ENCODE measurements around the gene ELMO3. TPM values are rescaled to one million over a fixed set of nuclear protein-coding genes. Genes with fewer than 3 reads are reported as not detected.

Gene ELMO3
- total and polyA plus RNA-seq, 2 of the 4 experiments (the other 2 are of a cell fraction), result 0.36 to 1.6 TPM

DNA sequence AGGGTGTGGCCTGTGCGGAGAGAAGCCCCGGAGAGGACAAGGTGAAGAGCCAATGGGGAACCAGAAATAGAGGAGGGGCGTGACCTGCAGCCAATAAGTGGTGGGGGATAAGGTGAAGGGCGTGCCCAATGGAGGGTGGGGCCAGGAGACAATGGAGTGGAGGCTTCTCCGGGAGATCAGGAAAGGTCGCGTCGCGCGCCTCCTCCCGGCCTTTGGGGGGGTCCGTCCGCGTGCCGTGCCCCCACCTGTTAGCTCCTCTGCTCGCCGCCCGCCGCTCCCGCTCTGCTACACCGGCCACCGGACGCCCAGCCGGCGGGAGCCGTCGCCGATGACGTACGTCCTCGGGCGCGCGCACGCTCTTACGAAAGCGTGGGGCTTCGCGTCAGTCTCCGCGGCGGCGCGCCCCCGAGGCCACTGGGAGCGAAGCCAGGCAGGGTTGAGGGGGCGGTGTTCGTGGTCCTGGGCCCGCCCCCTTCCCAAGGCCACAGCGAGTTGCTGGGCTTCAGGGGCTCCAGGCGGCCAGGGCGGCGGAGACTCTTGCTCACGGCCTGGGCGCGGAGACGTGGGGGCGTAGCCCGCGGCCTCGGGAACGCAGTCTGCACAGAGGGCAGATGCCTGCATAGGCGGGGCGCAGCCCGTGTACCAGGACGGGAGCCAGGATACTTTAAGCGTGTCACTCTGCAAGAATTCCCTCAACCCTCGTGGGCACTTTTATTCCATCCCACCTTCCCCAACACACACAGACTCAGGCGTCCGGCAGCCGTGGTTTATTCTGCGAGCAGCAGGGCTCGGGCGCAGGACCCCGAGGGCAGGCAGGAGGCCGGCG, 15.1 kb upstream of the ELMO3 start, which contains the start of gene MATCAP1:
Gene MATCAP1 (minus strand): TSS at position 337 of the 826 bp plus-strand sequence. CDS start 3,353 bp downstream, outside the sequence.
- intact Hi-C loops (cut with micrococcal nuclease) (loop anchor here (10.0 kb wide), 1 partner anchor 169 kb away; no protein-coding TSS in a partner anchor), in situ Hi-C loops (cut with MboI; ENCODE audit: low sequenced_read_pairs) (no loop called here), dilution Hi-C loops (cut with HindIII; ENCODE audit: low sequenced_read_pairs, unreplicated experiment) (no loop called here)
- Histone ChIP-seq H3K4me3 (ENCODE audit: insufficient read depth, low read depth, low read length) (peak within 1 kb of the TSS; percentile 62), H2AFZ (replicated peaks; ENCODE audit: low read length, poor library complexity) (peak within 1 kb of the TSS; percentile 97), H3K4ac (ENCODE audit: low read depth, low read length) (peak within 1 kb of the TSS; percentile 89), H3K4me2 (ENCODE audit: low read depth, low read length) (peak within 1 kb of the TSS; percentile 65), H3K36me3 (ENCODE audit: control insufficient read depth, insufficient read depth, low read length) (no peaks in the 10 kb centered on the region; the same call in 1 of the 2 replicates), H4K20me1 (ENCODE audit: insufficient read depth, low read length) (peaks cover 20% of the 10 kb centered on the region), H2AK9ac (replicated peaks; ENCODE audit: low read depth, low read length, poor library complexity) (peak within 1 kb of the TSS; percentile 68), H2BK120ac (ENCODE audit: low read depth, low read length) (peak within 1 kb of the TSS; percentile 92), H3K9me1 (ENCODE audit: insufficient read depth, low read length) (peaks cover 13% of the 10 kb centered on the region), H3K27me3 (ENCODE audit: control insufficient read depth, insufficient read depth, low read length) (no peaks in the 10 kb centered on the region), H3K14ac (replicated peaks; ENCODE audit: low read depth, low read length) (peak within 1 kb of the TSS; percentile 88), H3K9me3 (ENCODE audit: control insufficient read depth, insufficient read depth, low read length) (no peaks in the 10 kb centered on the region), H4K91ac (ENCODE audit: insufficient read depth, low read depth, low read length) (peak within 1 kb of the TSS; percentile 92; the same call in 1 of the 2 replicates), H4K5ac (ENCODE audit: low read depth, low read length) (peak within 1 kb of the TSS; percentile 19; the same call in 1 of the 2 replicates), H4K8ac (ENCODE audit: low read depth in 2 of 2, low read length in 2 of 2) (peak within 1 kb of the TSS; percentile 36 to 93), H2BK15ac (ENCODE audit: low read depth, low read length) (peak within 1 kb of the TSS; percentile 71; the same call in 1 of the 3 replicates), H3K56ac (ENCODE audit: extremely low read depth, insufficient read depth, low read length) (peak within 1 kb of the TSS; percentile 77), H3K23ac (ENCODE audit: low read depth, low read length) (peak within 1 kb of the TSS; percentile 66; the same call in 1 of the 2 replicates), H3K27ac (ENCODE audit: insufficient read depth, low read length) (peak within 1 kb of the TSS; percentile 87), H2BK5ac (ENCODE audit: low read depth, low read length, poor library complexity, severe bottlenecking) (peak within 1 kb of the TSS; percentile 88), H2BK20ac (ENCODE audit: low read depth, low read length) (0 out of 2 replicates have a peak within 1 kb of the TSS, but pooled peaks have one; percentile 21), H2AK5ac (ENCODE audit: low read depth, low read length) (peak within 1 kb of the TSS; percentile 37; the same call in 1 of the 2 replicates), H3K18ac (ENCODE audit: low read depth, low read length) (peak within 1 kb of the TSS; percentile 31; the same call in 1 of the 2 replicates), H3K9ac (ENCODE audit: low read depth, low read length) (peak within 1 kb of the TSS; percentile 71), H3K4me1 (ENCODE audit: control insufficient read depth, insufficient read depth, low read length) (peaks cover 11% of the 10 kb centered on the region), H3K79me1 (ENCODE audit: low read depth in 1 of 2, low read length in 2 of 2) (peaks cover 19 to 35% of the 10 kb centered on the region in 2 experiments)
- ATAC-seq (ENCODE audit: low read depth) (peak; percentile 91), DNase-seq (peak; percentile 97)
- BruUV-seq (replicated peaks), result no TSS peak
- CTCF ChIA-PET, result no interaction called here
- WGBS, 2 experiments (ENCODE audit: extremely low coverage in 2 of 2, insufficient read length in 1 of 2), result 1% methylated on average over 48 of the region's 77 CpGs; no CpG with 5 or more reads in 1 of the 2 experiments
- POLR2A ChIA-PET (ENCODE audit: unreplicated experiment), result no interaction called here
- no peak; the same call in 1 of the 2 replicates for TF ChIP-seq RAD21 (IDR thresholded peaks at IDR 0.05; ENCODE audit: low read length)
- TF ChIP-seq NFE2L2 (IDR thresholded peaks at IDR 0.05; ENCODE audit: low read depth, low read length), result no peak
- peak; percentile 90 for TF ChIP-seq POLR2A (IDR thresholded peaks at IDR 0.05; ENCODE audit: low read depth, low read length)
- TF ChIP-seq USF2 (IDR thresholded peaks at IDR 0.05; ENCODE audit: low read depth, low read length), result peak; percentile 4; the same call in 1 of the 2 replicates
- TF ChIP-seq FOS (IDR thresholded peaks at IDR 0.05; ENCODE audit: low read depth, low read length), result no peak
- no peak for TF ChIP-seq CTCF (conservative IDR thresholded peaks at IDR 0.05; ENCODE audit: low read depth, low read length)
- TF ChIP-seq SMC3 (IDR thresholded peaks at IDR 0.05; ENCODE audit: low read depth, low read length), result no peak
- TF ChIP-seq ELK1 (IDR thresholded peaks at IDR 0.05; ENCODE audit: borderline replicate concordance, low read depth, low read length), result no peak
- peak; percentile 63 for TF ChIP-seq MAZ (IDR thresholded peaks at IDR 0.05; ENCODE audit: borderline replicate concordance, low read depth, low read length)
- TF ChIP-seq RFX5 (IDR thresholded peaks at IDR 0.05; ENCODE audit: low read depth, low read length), result no peak
- TF ChIP-seq CEBPB (IDR thresholded peaks at IDR 0.05; ENCODE audit: low read depth, low read length), result peak; percentile 93
- peak; percentile 59; the same call in 1 of the 2 replicates for TF ChIP-seq CHD1 (IDR thresholded peaks at IDR 0.05; ENCODE audit: low read depth, low read length)
- no peak for TF ChIP-seq MAFK (IDR thresholded peaks at IDR 0.05; ENCODE audit: low read depth, low read length)

Data from IMR-90 (cell line).